GM12873 (cell line): ENCODE results near the gene SMIM35.

ENCODE experiments used
- CTCF ChIP-seq: IDR thresholded peaks from 2 replicates; pipeline ENCODE4 v1.5.1; 2012; ENCODE audit warnings: low read depth, mild to moderate bottlenecking, moderate library complexity, low read length, control low read depth; ENCODE audit not compliant: insufficient read depth; ENCODE audit errors: missing control alignments

The SMIM35 gene

GRCh38 chr11:118001494-118001971 is 85.2 kb downstream of the SMIM35 start:
- TF ChIP-seq CTCF = no peak

DNA sequence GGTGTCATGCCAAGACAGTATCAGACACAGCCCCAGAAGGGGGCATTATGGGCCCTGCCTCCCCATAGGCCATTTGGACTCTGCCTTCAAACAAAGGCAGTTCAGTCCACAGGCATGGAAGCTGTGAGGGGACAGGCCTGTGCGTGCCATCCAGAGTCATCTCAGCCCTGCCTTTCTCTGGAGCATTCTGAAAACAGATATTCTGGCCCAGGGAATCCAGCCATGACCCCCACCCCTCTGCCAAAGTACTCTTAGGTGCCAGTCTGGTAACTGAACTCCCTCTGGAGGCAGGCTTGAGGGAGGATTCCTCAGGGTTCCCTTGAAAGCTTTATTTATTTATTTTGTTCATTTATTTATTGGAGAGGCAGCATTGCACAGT is 85.9 kb downstream of the SMIM35 start:
- TF ChIP-seq CTCF = no peak

GRCh38 chr11:118000067-118000849 is 86.5 kb downstream of the SMIM35 start:
- no peak for TF ChIP-seq CTCF

- no peak for TF ChIP-seq CTCF
These were observed 87.3 kb downstream of the SMIM35 start for GRCh38 chr11:117999354-117999993.

- TF ChIP-seq CTCF = no peak
These were observed 88.0 kb downstream of the SMIM35 start for GRCh38 chr11:117998664-117999353.

GRCh38 chr11:117997823-117998579 is 88.8 kb downstream of the SMIM35 start:
- TF ChIP-seq CTCF = no peak
